ENCODE data around the gene MAP3K14. TPM values are rescaled to one million over a fixed set of nuclear protein-coding genes. Genes with fewer than 3 reads are reported as not detected.

Gene MAP3K14
- total and polyA plus RNA-seq, 2 of the 4 experiments (the other 2 are of a cell fraction): 4.1 to 21.7 TPM

- Histone ChIP-seq H2BK5ac (ENCODE audit: low read depth, low read length, poor library complexity, severe bottlenecking) (no peak overlapping the region), H2BK15ac (ENCODE audit: low read depth, low read length) (peak overlapping the region; percentile 61), H3K14ac (replicated peaks; ENCODE audit: low read depth, low read length) (peak overlapping the region; percentile 65), H3K4ac (ENCODE audit: low read depth, low read length) (peak overlapping the region; percentile 82), H3K9me3 (ENCODE audit: control insufficient read depth, insufficient read depth, low read length) (no peaks in the 10 kb centered on the region), H3K36me3 (ENCODE audit: control insufficient read depth, insufficient read depth, low read length) (no peaks in the 10 kb centered on the region), H2BK20ac (ENCODE audit: low read depth, low read length) (peak overlapping the region; percentile 82), H3K23ac (ENCODE audit: low read depth, low read length) (peak overlapping the region; percentile 32; the same call in 1 of the 2 replicates), H2BK120ac (ENCODE audit: low read depth, low read length) (peak overlapping the region; percentile 84), H3K4me3 (ENCODE audit: insufficient read depth, low read depth, low read length) (no peak overlapping the region), H3K4me1 (ENCODE audit: control insufficient read depth, insufficient read depth, low read length) (peaks cover 27% of the 10 kb centered on the region), H3K27ac (ENCODE audit: insufficient read depth, low read length) (no peak overlapping the region), H2AFZ (replicated peaks; ENCODE audit: low read length, poor library complexity) (peak overlapping the region; percentile 51), H3K9me1 (ENCODE audit: insufficient read depth, low read length) (peaks cover 26% of the 10 kb centered on the region), H3K56ac (ENCODE audit: extremely low read depth, insufficient read depth, low read length) (no peak overlapping the region), H4K20me1 (ENCODE audit: insufficient read depth, low read length) (peaks cover 7% of the 10 kb centered on the region), H3K79me1 (ENCODE audit: low read depth in 1 of 2, low read length in 2 of 2) (peaks cover 0 to 7% of the 10 kb centered on the region in 2 experiments; a peak in 1 of 4 replicates), H4K8ac (ENCODE audit: low read depth in 2 of 2, low read length in 2 of 2) (peak overlapping the region in 1 of 2 experiments; percentile 84; a peak in 1 of 4 replicates), H3K4me2 (ENCODE audit: low read depth, low read length) (no peak overlapping the region), H4K91ac (ENCODE audit: insufficient read depth, low read depth, low read length) (peak overlapping the region; percentile 65), H4K5ac (ENCODE audit: low read depth, low read length) (no peak overlapping the region), H3K27me3 (ENCODE audit: control insufficient read depth, insufficient read depth, low read length) (no peaks in the 10 kb centered on the region), H3K9ac (ENCODE audit: low read depth, low read length) (no peak overlapping the region), H2AK5ac (ENCODE audit: low read depth, low read length) (peak overlapping the region; percentile 94), H3K18ac (ENCODE audit: low read depth, low read length) (no peak overlapping the region), H2AK9ac (replicated peaks; ENCODE audit: low read depth, low read length, poor library complexity) (no peak overlapping the region)
- ATAC-seq (ENCODE audit: low read depth): no peak
- no CpG with 5 or more reads among the region's 2 CpGs for WGBS, 2 experiments (ENCODE audit: extremely low coverage in 2 of 2, insufficient read length in 1 of 2)
- no peak for TF ChIP-seq CHD1 (IDR thresholded peaks at IDR 0.05; ENCODE audit: low read depth, low read length)
- no peak for TF ChIP-seq ELK1 (IDR thresholded peaks at IDR 0.05; ENCODE audit: borderline replicate concordance, low read depth, low read length)
- no peak for TF ChIP-seq RCOR1 (IDR thresholded peaks at IDR 0.05; ENCODE audit: insufficient replicate concordance, low read length)
- intact Hi-C loops (cut with micrococcal nuclease): no loop called here
- dilution Hi-C loops (cut with HindIII; ENCODE audit: low sequenced_read_pairs, unreplicated experiment): no loop called here
- CTCF ChIA-PET: no interaction called here
- no TSS peak for BruUV-seq (replicated peaks)
- POLR2A ChIA-PET (ENCODE audit: unreplicated experiment): interaction anchor here (0.7 kb wide), 1 partner anchor 66 kb away, joined by 7 read pairs; no protein-coding TSS in a partner anchor
- no peak for DNase-seq
- in situ Hi-C loops (cut with MboI; ENCODE audit: low sequenced_read_pairs): no loop called here
Observed at GRCh38 chr17:45322168-45322567, 5.3 kb upstream of the MAP3K14 start.
